GM19324 (cell line): ENCODE results near the gene SLC29A1.
A peak's percentile ranks its signal among the peaks of the same experiment; 100 is the strongest.
"Not testable (repeated sequence)": the region's sequence is repeated elsewhere in the genome, so short reads cannot be mapped to it uniquely, and the experiment has no call there.

Experiments
- ATAC-seq: cut with Tn5 transposase; IDR thresholded peaks from one replicate; pipeline ENCODE4 v1.9.1; 2021; ENCODE audit warnings: mild to moderate bottlenecking, moderate library complexity; ENCODE audit not compliant: unreplicated experiment, low FRiP score

SLC29A1 gene

GRCh38 chr6:44193307-44193910 is 30.0 kb upstream of the SLC29A1 start:
- ATAC-seq = no peak

- ATAC-seq = no peak
These were observed 29.1 kb upstream of the SLC29A1 start for GRCh38 chr6:44194326-44194725.

GRCh38 chr6:44196351-44196750 is 27.0 kb upstream of the SLC29A1 start:
- ATAC-seq = not testable (repeated sequence)

GRCh38 chr6:44198684-44199083 is 24.7 kb upstream of the SLC29A1 start:
- no peak for ATAC-seq

- no peak for ATAC-seq
These were observed 23.5 kb upstream of the SLC29A1 start for GRCh38 chr6:44199883-44200282.

GRCh38 chr6:44201200-44201599 is 22.2 kb upstream of the SLC29A1 start:
- ATAC-seq = no peak

- no peak for ATAC-seq
These were observed 21.6 kb upstream of the SLC29A1 start for GRCh38 chr6:44201638-44202303.

- no peak for ATAC-seq
These were observed 20.9 kb upstream of the SLC29A1 start for GRCh38 chr6:44202332-44202971.

- ATAC-seq = no peak
These were observed 20.2 kb upstream of the SLC29A1 start for GRCh38 chr6:44202972-44203750.

- ATAC-seq = no peak
These were observed 19.4 kb upstream of the SLC29A1 start for GRCh38 chr6:44203955-44204354.

- no peak for ATAC-seq
These were observed 15.4 kb upstream of the SLC29A1 start for GRCh38 chr6:44207966-44208365.

GRCh38 chr6:44211284-44211683 is 12.1 kb upstream of the SLC29A1 start:
- ATAC-seq = no peak

- no peak for ATAC-seq
These were observed 9.1 kb upstream of the SLC29A1 start for GRCh38 chr6:44214307-44214706.

- no peak for ATAC-seq
These were observed 6.6 kb upstream of the SLC29A1 start, which contains the start of gene MYMX for GRCh38 chr6:44216677-44217331. Gene MYMX, plus strand, starts transcription at chr6:44216926. Its CDS starts 546 bp downstream, at chr6:44217472.

- no peak for ATAC-seq
These were observed 5.9 kb upstream of the SLC29A1 start for GRCh38 chr6:44217332-44218143.

- ATAC-seq = peak; percentile 55
These were observed 4.2 kb upstream of the SLC29A1 start for GRCh38 chr6:44219053-44219814.

GRCh38 chr6:44219815-44220784 is 3.3 kb upstream of the SLC29A1 start:
- ATAC-seq = no peak

- ATAC-seq = no peak
These were observed 2.5 kb upstream of the SLC29A1 start for GRCh38 chr6:44220913-44221290.
